Fibroblast of lung (primary cell): ENCODE measurements around the gene COX6B1. TPM values are rescaled to one million over a fixed set of nuclear protein-coding genes. Genes with fewer than 3 reads are reported as not detected.
A peak's percentile ranks its signal among the peaks of the same experiment; 100 is the strongest.

Source experiments
- DNase-seq, 2 donors: peaks; one replicate each; pipeline versions ENCODE4 v3.0.0 to v3.0.0-alpha.2; 2010; ENCODE audit warnings: low read depth in 2 of 2
- H2AFZ ChIP-seq: 2 replicates; pipeline ENCODE4 v1.5.1; 2012; ENCODE audit warnings: low read length, control low read depth, inconsistent platforms
- H3K27ac ChIP-seq: 2 replicates; pipeline ENCODE4 v1.5.1; 2011; ENCODE audit warnings: low read length, control low read depth; ENCODE audit not compliant: insufficient read depth
- H3K27me3 ChIP-seq: 2 replicates; pipeline ENCODE4 v1.5.1; 2011; ENCODE audit warnings: mild to moderate bottlenecking, low read length; ENCODE audit not compliant: control insufficient read depth, insufficient read depth
- H3K36me3 ChIP-seq: 2 replicates; pipeline ENCODE4 v1.5.1; 2011; ENCODE audit warnings: low read length; ENCODE audit not compliant: control insufficient read depth, insufficient read depth
- H3K4me1 ChIP-seq: 2 replicates; pipeline ENCODE4 v1.5.1; 2011; ENCODE audit warnings: low read length; ENCODE audit not compliant: control insufficient read depth, insufficient read depth; ENCODE audit errors: extremely low read depth
- H3K4me2 ChIP-seq: 2 replicates; pipeline ENCODE4 v1.5.1; 2011; ENCODE audit warnings: low read length, control low read depth; ENCODE audit not compliant: insufficient read depth; ENCODE audit errors: extremely low read depth
- H3K4me3 ChIP-seq, 4 experiments: fragments of 200-600 bp in 1 of 4; sonication (generic) in 1 of 4; replicated peaks in 1 of 4; 2 replicates each; pipeline ENCODE4 v1.5.1; 2011 to 2016; ENCODE audit warnings: low read length in 4 of 4, low read depth in 3 of 4, mild to moderate bottlenecking in 3 of 4, control low read depth in 2 of 4, inconsistent platforms in 1 of 4, mixed read lengths in 1 of 4; ENCODE audit not compliant: insufficient read depth in 1 of 4; ENCODE audit errors: control extremely low read depth in 1 of 4
- H3K79me2 ChIP-seq: 2 replicates; pipeline ENCODE4 v1.5.1; 2012; ENCODE audit warnings: mild to moderate bottlenecking, low read length, inconsistent platforms; ENCODE audit not compliant: control insufficient read depth, insufficient read depth
- H3K9ac ChIP-seq: 2 replicates; pipeline ENCODE4 v1.5.1; 2011; ENCODE audit warnings: mild to moderate bottlenecking, low read length, control low read depth; ENCODE audit not compliant: insufficient read depth
- H3K9me3 ChIP-seq: 2 replicates; pipeline ENCODE4 v1.5.1; 2012; ENCODE audit warnings: low read depth, low read length; ENCODE audit not compliant: control insufficient read depth, insufficient read depth
- H4K20me1 ChIP-seq: 2 replicates; pipeline ENCODE4 v1.5.1; 2011; ENCODE audit warnings: low read length; ENCODE audit not compliant: control insufficient read depth, insufficient read depth; ENCODE audit errors: extremely low read depth
- EZH2 ChIP-seq: IDR thresholded peaks from 2 replicates; pipeline ENCODE4 v1.5.1; 2012; ENCODE audit warnings: low read length, control low read depth, mild to moderate bottlenecking; ENCODE audit errors: missing control alignments
- polyA plus RNA-seq, 2 donors: library from polyadenylated mRNA; depleted of rRNA in 1 of 2; stranded (reverse) in 1 of 2; unstranded in 1 of 2; fragments of >200 nt; gene quantifications; 2 replicates each; pipeline ENCODE4 v1.2.1, GENCODE V29; 2011 to 2012; ENCODE audit warnings: missing spikeins in 1 of 2
- total RNA-seq: library from RNA; depleted of rRNA; stranded (reverse); fragments of >200 nt; gene quantifications from 2 replicates; pipeline ENCODE4 v1.2.1, GENCODE V29; 2014
- TF ChIP-seq, protein P1 (sequence below), 2 donors: IDR thresholded peaks in 1 of 2; conservative IDR thresholded peaks in 1 of 2; 1 replicate in 1 of 2; 2 replicates in 1 of 2; pipeline ENCODE4 v1.5.1; 2011 to 2012; ENCODE audit warnings: low read length in 2 of 2, control low read depth in 1 of 2, inconsistent platforms in 1 of 2, low read depth in 1 of 2, mild to moderate bottlenecking in 1 of 2

COX6B1 gene
- total and polyA plus RNA-seq, 2 donors (not counting 1 experiment from before 2014, with no cell fraction given): 279 to 382 TPM

DNA sequence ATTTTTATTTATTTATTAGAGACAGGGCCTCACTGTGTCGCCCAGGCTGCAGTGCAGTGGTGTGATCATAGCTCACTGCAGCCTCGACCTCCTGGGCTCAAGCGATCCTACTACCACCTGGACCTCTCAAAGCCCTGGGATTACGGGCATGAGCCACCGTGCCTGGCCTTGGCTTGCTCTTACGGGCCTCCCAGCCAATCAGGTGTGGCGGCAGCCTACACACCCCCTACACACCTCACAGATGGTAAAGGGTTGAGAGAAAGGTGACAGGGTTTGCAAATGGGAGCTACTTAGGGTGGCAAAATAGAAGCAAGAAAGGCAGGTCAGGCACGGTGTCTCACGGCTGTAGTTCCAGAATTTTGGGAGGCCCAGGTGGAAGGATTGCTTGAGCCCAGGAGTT, 55.2 kb downstream of the COX6B1 start:
- H3K27me3 ChIP-seq: no peaks in the 10 kb centered on the region
- no peak for DNase-seq
- H3K4me3 ChIP-seq: no peak overlapping the region
- H3K9ac ChIP-seq: no peak overlapping the region
- H3K4me1 ChIP-seq: no peaks in the 10 kb centered on the region
- H3K36me3 ChIP-seq: no peaks in the 10 kb centered on the region
- no peaks in the 10 kb centered on the region for H4K20me1 ChIP-seq
- H3K4me2 ChIP-seq: no peak overlapping the region
- H3K9me3 ChIP-seq: no peaks in the 10 kb centered on the region
- H2AFZ ChIP-seq: no peak overlapping the region
- no peak overlapping the region for H3K27ac ChIP-seq
- no peaks in the 10 kb centered on the region for H3K79me2 ChIP-seq
- TF ChIP-seq, protein P1, sequence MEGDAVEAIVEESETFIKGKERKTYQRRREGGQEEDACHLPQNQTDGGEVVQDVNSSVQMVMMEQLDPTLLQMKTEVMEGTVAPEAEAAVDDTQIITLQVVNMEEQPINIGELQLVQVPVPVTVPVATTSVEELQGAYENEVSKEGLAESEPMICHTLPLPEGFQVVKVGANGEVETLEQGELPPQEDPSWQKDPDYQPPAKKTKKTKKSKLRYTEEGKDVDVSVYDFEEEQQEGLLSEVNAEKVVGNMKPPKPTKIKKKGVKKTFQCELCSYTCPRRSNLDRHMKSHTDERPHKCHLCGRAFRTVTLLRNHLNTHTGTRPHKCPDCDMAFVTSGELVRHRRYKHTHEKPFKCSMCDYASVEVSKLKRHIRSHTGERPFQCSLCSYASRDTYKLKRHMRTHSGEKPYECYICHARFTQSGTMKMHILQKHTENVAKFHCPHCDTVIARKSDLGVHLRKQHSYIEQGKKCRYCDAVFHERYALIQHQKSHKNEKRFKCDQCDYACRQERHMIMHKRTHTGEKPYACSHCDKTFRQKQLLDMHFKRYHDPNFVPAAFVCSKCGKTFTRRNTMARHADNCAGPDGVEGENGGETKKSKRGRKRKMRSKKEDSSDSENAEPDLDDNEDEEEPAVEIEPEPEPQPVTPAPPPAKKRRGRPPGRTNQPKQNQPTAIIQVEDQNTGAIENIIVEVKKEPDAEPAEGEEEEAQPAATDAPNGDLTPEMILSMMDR (conservative IDR thresholded peaks at IDR 0.05 in 1 of 2, IDR thresholded peaks at IDR 0.05 in 1 of 2; ENCODE audit: low read depth in 1 of 2, low read length in 2 of 2): no peak
- TF ChIP-seq EZH2: no peak

DNA sequence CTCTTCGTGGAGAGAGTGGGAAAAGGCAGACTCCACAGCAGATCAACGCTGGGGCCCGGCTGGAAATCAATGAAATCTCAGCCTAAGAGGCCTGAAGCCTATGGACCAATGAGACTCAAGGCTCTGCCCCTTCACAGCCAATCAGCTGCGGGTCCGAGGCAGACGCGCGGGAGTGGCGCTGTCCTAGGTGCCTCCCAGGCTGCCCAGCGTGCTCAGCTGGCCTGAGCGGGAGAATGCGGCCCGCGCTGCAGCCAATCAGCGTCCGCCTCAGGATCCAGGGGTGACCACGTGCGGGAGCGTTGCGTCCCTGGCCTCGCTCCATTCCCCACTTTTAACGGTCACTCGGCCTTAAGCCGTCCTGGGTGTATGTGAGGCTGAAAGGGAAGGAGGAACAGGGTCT, 56.1 kb downstream of the COX6B1 start, which contains the start of gene ZBTB32:
ZBTB32 (plus strand) TSS at position 341 of the 400 bp plus-strand sequence. CDS start 10,069 bp downstream, outside the sequence.
- H4K20me1 ChIP-seq: no peaks in the 10 kb centered on the region
- H3K79me2 ChIP-seq: no peaks in the 10 kb centered on the region
- H3K9me3 ChIP-seq: no peaks in the 10 kb centered on the region
- H3K4me2 ChIP-seq: no peak within 1 kb of the TSS
- H3K36me3 ChIP-seq: no peaks in the 10 kb centered on the region
- H3K9ac ChIP-seq: no peak within 1 kb of the TSS
- no peaks in the 10 kb centered on the region for H3K4me1 ChIP-seq
- no peaks in the 10 kb centered on the region for H3K27me3 ChIP-seq
- no peak within 1 kb of the TSS for H3K27ac ChIP-seq
- no peak within 1 kb of the TSS for H2AFZ ChIP-seq
- no peak for TF ChIP-seq EZH2
- TF ChIP-seq, protein P1 (conservative IDR thresholded peaks at IDR 0.05 in 1 of 2, IDR thresholded peaks at IDR 0.05 in 1 of 2; ENCODE audit: low read depth in 1 of 2, low read length in 2 of 2): no peak
- DNase-seq: peak; percentile 47 to 57
- H3K4me3 ChIP-seq: no peak within 1 kb of the TSS

Other genes starting within 250 kb of the COX6B1 start
- gene FFAR2, start 200.1 kb upstream of the COX6B1 start, total RNA-seq: not detected in 2 replicates
- gene FFAR2, start 200.1 kb upstream of the COX6B1 start, polyA plus RNA-seq: not detected in 2 replicates
- gene KRTDAP, start 157.9 kb upstream of the COX6B1 start, total RNA-seq: not detected in 2 replicates
- gene KRTDAP, start 157.9 kb upstream of the COX6B1 start, polyA plus RNA-seq: not detected in 2 replicates
- gene DMKN, start 134.7 kb upstream of the COX6B1 start, total RNA-seq: 14.2 and 29.3 TPM in 2 replicates
- gene DMKN, start 134.7 kb upstream of the COX6B1 start, polyA plus RNA-seq: 2.1 and 2.8 TPM in 2 replicates
- 4.1 and 9.0 TPM in 2 replicates for gene SBSN, start 120.0 kb upstream of the COX6B1 start, total RNA-seq
- gene SBSN, start 120.0 kb upstream of the COX6B1 start, polyA plus RNA-seq: 1.6 TPM in 2 replicates
- gene GAPDHS, start 114.9 kb upstream of the COX6B1 start, total RNA-seq: not detected in 2 replicates
- gene GAPDHS, start 114.9 kb upstream of the COX6B1 start, polyA plus RNA-seq: not detected in 2 replicates
- gene TMEM147, start 102.7 kb upstream of the COX6B1 start, total RNA-seq: 79.6 and 95.3 TPM in 2 replicates
- 72.4 and 76.2 TPM in 2 replicates for gene TMEM147, start 102.7 kb upstream of the COX6B1 start, polyA plus RNA-seq
- gene ATP4A, start 84.7 kb upstream of the COX6B1 start, total RNA-seq: not detected in 2 replicates
- gene ATP4A, start 84.7 kb upstream of the COX6B1 start, polyA plus RNA-seq: not detected in 2 replicates
- gene PMIS2, start 62.1 kb upstream of the COX6B1 start, total RNA-seq: not detected in 2 replicates
- not detected in 2 replicates for gene PMIS2, start 62.1 kb upstream of the COX6B1 start, polyA plus RNA-seq
- 3.9 and 4.0 TPM in 2 replicates for gene HAUS5, start 35.6 kb upstream of the COX6B1 start, total RNA-seq
- 2.5 and 4.7 TPM in 2 replicates for gene HAUS5, start 35.6 kb upstream of the COX6B1 start, polyA plus RNA-seq
- gene RBM42, start 19.3 kb upstream of the COX6B1 start, total RNA-seq: 29.9 and 32.1 TPM in 2 replicates
- gene RBM42, start 19.3 kb upstream of the COX6B1 start, polyA plus RNA-seq: 32.9 and 43.0 TPM in 2 replicates
- gene ETV2, start 6.6 kb upstream of the COX6B1 start, total RNA-seq: 0.50 and 0.51 TPM in 2 replicates
- 0.12 and 0.18 TPM in 2 replicates for gene ETV2, start 6.6 kb upstream of the COX6B1 start, polyA plus RNA-seq
- not detected in 2 replicates for gene UPK1A, start 18.2 kb downstream of the COX6B1 start, total RNA-seq
- 0.06 and 0.27 TPM in 2 replicates for gene UPK1A, start 18.2 kb downstream of the COX6B1 start, polyA plus RNA-seq
- gene ZBTB32, start 56.2 kb downstream of the COX6B1 start, total RNA-seq: not detected in 2 replicates
- not detected in 2 replicates for gene ZBTB32, start 56.2 kb downstream of the COX6B1 start, polyA plus RNA-seq
- gene KMT2B, start 69.7 kb downstream of the COX6B1 start, total RNA-seq: 3.9 and 5.4 TPM in 2 replicates
- 7.4 and 12.5 TPM in 2 replicates for gene KMT2B, start 69.7 kb downstream of the COX6B1 start, polyA plus RNA-seq
- 0.17 and 0.51 TPM in 2 replicates for gene IGFLR1, start 94.1 kb downstream of the COX6B1 start, total RNA-seq
- 0.75 and 2.1 TPM in 2 replicates for gene IGFLR1, start 94.1 kb downstream of the COX6B1 start, polyA plus RNA-seq
- 5.9 and 9.1 TPM in 2 replicates for gene U2AF1L4, start 97.1 kb downstream of the COX6B1 start, total RNA-seq
- 11.9 and 13.8 TPM in 2 replicates for gene U2AF1L4, start 97.1 kb downstream of the COX6B1 start, polyA plus RNA-seq
- 15.7 and 16.0 TPM in 2 replicates for gene PSENEN, start 97.3 kb downstream of the COX6B1 start, total RNA-seq
- 31.4 and 35.5 TPM in 2 replicates for gene PSENEN, start 97.3 kb downstream of the COX6B1 start, polyA plus RNA-seq
- gene LIN37, start 100.3 kb downstream of the COX6B1 start, total RNA-seq: 6.4 and 10.0 TPM in 2 replicates
- 8.5 and 10.3 TPM in 2 replicates for gene LIN37, start 100.3 kb downstream of the COX6B1 start, polyA plus RNA-seq
- gene HSPB6, start 108.7 kb downstream of the COX6B1 start, total RNA-seq: 47.8 and 54.3 TPM in 2 replicates
- gene HSPB6, start 108.7 kb downstream of the COX6B1 start, polyA plus RNA-seq: 53.1 and 71.0 TPM in 2 replicates
- gene PROSER3, start 109.9 kb downstream of the COX6B1 start, total RNA-seq: 2.6 and 3.8 TPM in 2 replicates
- gene PROSER3, start 109.9 kb downstream of the COX6B1 start, polyA plus RNA-seq: 8.1 and 12.9 TPM in 2 replicates
- 2.1 and 2.3 TPM in 2 replicates for gene ARHGAP33, start 127.2 kb downstream of the COX6B1 start, total RNA-seq
- 0.58 and 1.7 TPM in 2 replicates for gene ARHGAP33, start 127.2 kb downstream of the COX6B1 start, polyA plus RNA-seq
- gene PRODH2, start 164.5 kb downstream of the COX6B1 start, total RNA-seq: not detected in 2 replicates
- gene PRODH2, start 164.5 kb downstream of the COX6B1 start, polyA plus RNA-seq: not detected in 2 replicates
- not detected in 2 replicates for gene NPHS1, start 204.2 kb downstream of the COX6B1 start, total RNA-seq
- not detected in 2 replicates for gene NPHS1, start 204.2 kb downstream of the COX6B1 start, polyA plus RNA-seq
- gene KIRREL2, start 208.6 kb downstream of the COX6B1 start, total RNA-seq: under 0.01 TPM in 1 of 2 replicates, not detected in the other
- gene KIRREL2, start 208.6 kb downstream of the COX6B1 start, polyA plus RNA-seq: not detected in 2 replicates
- gene APLP1, start 220.3 kb downstream of the COX6B1 start, total RNA-seq: 0.99 and 2.6 TPM in 2 replicates
- 3.7 and 4.1 TPM in 2 replicates for gene APLP1, start 220.3 kb downstream of the COX6B1 start, polyA plus RNA-seq